ENCODE measurements around the gene JKAMP. TPM values are rescaled to one million over a fixed set of nuclear protein-coding genes. Genes with fewer than 3 reads are reported as not detected.

The JKAMP gene, protein sequence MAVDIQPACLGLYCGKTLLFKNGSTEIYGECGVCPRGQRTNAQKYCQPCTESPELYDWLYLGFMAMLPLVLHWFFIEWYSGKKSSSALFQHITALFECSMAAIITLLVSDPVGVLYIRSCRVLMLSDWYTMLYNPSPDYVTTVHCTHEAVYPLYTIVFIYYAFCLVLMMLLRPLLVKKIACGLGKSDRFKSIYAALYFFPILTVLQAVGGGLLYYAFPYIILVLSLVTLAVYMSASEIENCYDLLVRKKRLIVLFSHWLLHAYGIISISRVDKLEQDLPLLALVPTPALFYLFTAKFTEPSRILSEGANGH
- total RNA-seq: 100 to 1,000 TPM in 1 of 4 donors, 10 to 100 TPM in 3; 31.9 to 110 (median 72.5) TPM

DNA sequence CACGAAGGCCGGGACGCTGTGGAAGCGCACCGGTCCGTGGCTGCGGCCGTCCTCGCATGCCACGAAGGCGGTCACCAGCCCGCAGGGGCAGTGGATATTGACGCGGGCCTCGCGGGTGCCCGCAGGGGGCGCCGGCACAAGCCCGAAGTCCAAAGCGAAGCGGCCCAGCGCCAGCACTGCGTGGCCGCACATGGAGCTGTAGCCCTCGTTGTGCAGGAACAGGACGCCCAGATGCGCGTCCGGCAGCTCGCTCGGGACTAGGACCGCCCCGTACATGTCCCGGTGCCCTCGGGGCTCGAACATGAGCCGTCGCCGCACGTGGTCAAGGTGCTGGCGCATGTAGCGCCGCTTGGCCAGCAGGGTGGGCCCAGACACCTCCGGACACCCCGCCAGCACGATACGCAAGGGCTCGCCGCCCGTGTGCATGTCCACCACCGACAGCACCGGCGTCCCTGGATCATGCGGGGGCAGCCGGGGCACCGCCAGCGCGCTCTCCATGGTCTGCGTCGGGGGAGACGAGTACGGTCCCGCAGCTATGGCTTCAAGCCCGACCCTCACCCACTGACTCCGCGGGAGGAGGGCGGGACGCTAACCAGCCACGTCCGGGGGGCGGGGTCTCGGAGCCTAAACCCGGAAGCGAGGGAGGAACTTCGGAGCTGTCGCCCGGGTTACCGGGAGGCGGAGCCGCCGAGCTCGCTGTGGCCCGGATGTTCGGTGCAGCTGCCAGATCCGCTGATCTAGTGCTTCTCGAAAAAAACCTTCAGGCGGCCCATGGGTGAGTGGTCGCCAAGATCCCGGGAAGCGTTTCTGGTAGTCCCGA lies at the start of gene JKAMP, which contains the start of gene L3HYPDH:
Gene JKAMP (plus strand): TSS at position 699 of the 820 bp plus-strand sequence. CDS start 73 bp downstream, at position 772.
Gene L3HYPDH (minus strand): TSS at position 590 of the 820 bp plus-strand sequence. CDS start 92 bp downstream, at position 498.
- Histone ChIP-seq H3K27ac (peak within 1 kb of the TSS; percentile 95 to 96), H3K9me3 (no peaks in the 10 kb centered on the region), H3K4me3 (peak within 1 kb of the TSS; percentile 90 to 98), H3K27me3 (no peaks in the 10 kb centered on the region), H3K4me1 (no peaks in the 10 kb centered on the region), H3K36me3 (no peaks in the 10 kb centered on the region)
- DNase-seq: peak; percentile 96 to 97
- intact Hi-C loops (cut with DNase I; ENCODE audit: low total_unique reads): no loop called here
- peak; percentile 73 to 87 for TF ChIP-seq POLR2A (IDR thresholded peaks at IDR 0.05)
- TF ChIP-seq, protein P1, sequence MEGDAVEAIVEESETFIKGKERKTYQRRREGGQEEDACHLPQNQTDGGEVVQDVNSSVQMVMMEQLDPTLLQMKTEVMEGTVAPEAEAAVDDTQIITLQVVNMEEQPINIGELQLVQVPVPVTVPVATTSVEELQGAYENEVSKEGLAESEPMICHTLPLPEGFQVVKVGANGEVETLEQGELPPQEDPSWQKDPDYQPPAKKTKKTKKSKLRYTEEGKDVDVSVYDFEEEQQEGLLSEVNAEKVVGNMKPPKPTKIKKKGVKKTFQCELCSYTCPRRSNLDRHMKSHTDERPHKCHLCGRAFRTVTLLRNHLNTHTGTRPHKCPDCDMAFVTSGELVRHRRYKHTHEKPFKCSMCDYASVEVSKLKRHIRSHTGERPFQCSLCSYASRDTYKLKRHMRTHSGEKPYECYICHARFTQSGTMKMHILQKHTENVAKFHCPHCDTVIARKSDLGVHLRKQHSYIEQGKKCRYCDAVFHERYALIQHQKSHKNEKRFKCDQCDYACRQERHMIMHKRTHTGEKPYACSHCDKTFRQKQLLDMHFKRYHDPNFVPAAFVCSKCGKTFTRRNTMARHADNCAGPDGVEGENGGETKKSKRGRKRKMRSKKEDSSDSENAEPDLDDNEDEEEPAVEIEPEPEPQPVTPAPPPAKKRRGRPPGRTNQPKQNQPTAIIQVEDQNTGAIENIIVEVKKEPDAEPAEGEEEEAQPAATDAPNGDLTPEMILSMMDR (IDR thresholded peaks at IDR 0.05): peak; percentile 51 to 71 (median 63)

DNA sequence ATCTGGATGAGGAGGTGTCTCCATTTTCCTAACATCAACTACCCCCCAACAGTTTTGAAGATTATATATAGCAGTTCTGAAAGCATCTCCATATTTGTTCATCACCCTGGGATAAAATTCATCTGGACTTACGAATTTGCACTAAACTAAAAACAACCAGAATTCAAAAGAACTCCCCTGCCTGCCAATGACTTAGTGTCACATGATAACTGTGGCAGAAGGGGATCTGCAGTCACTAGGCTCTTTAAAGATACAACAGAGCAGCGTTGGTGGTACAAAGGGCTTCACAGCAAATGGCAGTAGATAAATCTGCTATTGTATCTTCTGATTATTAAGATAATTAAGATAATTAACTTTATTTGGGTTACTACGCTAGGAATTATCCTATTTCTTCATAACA lies 49.2 kb upstream of the JKAMP start:
- Histone ChIP-seq H3K36me3 (no peaks in the 10 kb centered on the region), H3K4me1 (no peaks in the 10 kb centered on the region), H3K4me3 (no peak overlapping the region), H3K27me3 (no peaks in the 10 kb centered on the region), H3K27ac (no peak overlapping the region), H3K9me3 (no peaks in the 10 kb centered on the region)
- intact Hi-C loops (cut with DNase I; ENCODE audit: low total_unique reads): no loop called here
- no peak for TF ChIP-seq POLR2A (IDR thresholded peaks at IDR 0.05)
- TF ChIP-seq, protein P1 (IDR thresholded peaks at IDR 0.05): no peak
- no peak for DNase-seq

DNA sequence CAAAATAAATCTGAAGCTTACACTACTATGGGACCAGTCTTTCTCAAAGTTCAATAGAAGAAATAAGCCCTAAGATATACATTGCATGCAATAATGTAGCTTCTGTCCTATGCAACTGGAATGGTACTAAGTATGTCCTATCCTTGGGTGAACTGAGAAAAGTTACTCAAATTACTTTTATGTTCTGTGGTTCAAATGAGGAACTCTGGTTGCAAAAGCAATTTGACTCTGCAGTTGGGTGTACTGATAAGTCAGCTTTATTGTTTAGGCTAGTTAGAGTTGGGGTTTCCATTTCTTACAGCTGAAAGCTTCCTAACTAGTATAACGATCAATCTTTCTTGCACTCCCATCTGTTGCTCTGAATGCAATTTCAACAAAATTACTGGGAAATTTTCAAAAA lies 48.3 kb upstream of the JKAMP start:
- Histone ChIP-seq H3K27me3 (no peaks in the 10 kb centered on the region), H3K4me1 (no peaks in the 10 kb centered on the region), H3K36me3 (no peaks in the 10 kb centered on the region), H3K4me3 (no peak overlapping the region), H3K9me3 (no peaks in the 10 kb centered on the region), H3K27ac (no peak overlapping the region)
- DNase-seq: no peak
- TF ChIP-seq, protein P1 (IDR thresholded peaks at IDR 0.05): no peak
- TF ChIP-seq POLR2A (IDR thresholded peaks at IDR 0.05): no peak
- intact Hi-C loops (cut with DNase I; ENCODE audit: low total_unique reads): no loop called here

DNA sequence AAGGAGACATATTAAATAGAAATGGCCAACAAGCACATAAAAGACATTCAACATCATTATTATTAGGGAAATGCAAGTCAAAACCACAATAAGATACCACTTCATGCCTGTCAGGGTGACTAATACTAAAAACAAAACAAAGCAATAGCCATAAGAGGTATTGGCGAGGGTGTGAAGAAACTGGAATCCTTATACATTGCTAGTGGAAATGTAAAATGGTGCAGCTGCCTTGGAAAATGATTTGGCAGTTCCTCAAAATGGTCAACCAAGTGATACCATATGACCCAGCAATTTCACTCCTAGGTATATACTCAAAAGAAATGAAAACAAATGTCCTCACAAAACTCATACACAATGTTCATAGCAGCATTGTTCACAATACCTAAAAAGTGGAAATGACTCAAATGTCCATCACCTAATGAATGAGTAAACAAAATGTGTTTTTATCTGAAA lies 46.1 kb upstream of the JKAMP start:
- H3K4me1 ChIP-seq: no peaks in the 10 kb centered on the region

More for the DNA sequence above, 46.1 kb upstream of the JKAMP start:
- DNase-seq: no peak
- TF ChIP-seq, protein P1 (IDR thresholded peaks at IDR 0.05): no peak
- H3K27ac ChIP-seq: peak overlapping the region in 1 of 2 donors; percentile 24
- H3K27me3 ChIP-seq: no peaks in the 10 kb centered on the region
- H3K9me3 ChIP-seq: no peaks in the 10 kb centered on the region
- H3K36me3 ChIP-seq: no peaks in the 10 kb centered on the region
- H3K4me3 ChIP-seq: no peak overlapping the region
- intact Hi-C loops (cut with DNase I; ENCODE audit: low total_unique reads): no loop called here

Measured in uterus (tissue), 4 donors.